Tibial artery (tissue), 4 donors: ENCODE results near the gene PAQR4.
"Not testable (repeated sequence)": the region's sequence is repeated elsewhere in the genome, so short reads cannot be mapped to it uniquely, and the experiment has no call there.

Source experiments
- DNase-seq, 2 donors: peaks; one replicate each; pipeline ENCODE4 v3.0.0-alpha.2; 2019
- H3K27ac ChIP-seq, 2 donors: fragments of 200-600 bp; sonication (generic) in 1 of 2; 1 replicate in 1 of 2; 2 replicates in 1 of 2; pipeline ENCODE4 v1.5.1; 2018 to 2019; ENCODE audit warnings: mild to moderate bottlenecking in 1 of 2
- H3K27me3 ChIP-seq, 2 donors: fragments of 200-600 bp; sonication (generic) in 1 of 2; one replicate each; pipeline versions ENCODE4 v1.5.1 to v1.6.0; 2016 to 2019
- H3K36me3 ChIP-seq, 3 donors: fragments of 200-600 bp; sonication (generic) in 2 of 3; one replicate each; pipeline ENCODE4 v1.5.1; 2016 to 2019; ENCODE audit warnings: mild to moderate bottlenecking in 2 of 3
- H3K4me1 ChIP-seq, 4 donors: fragments of 200-600 bp; sonication (generic) in 2 of 4; 1 replicate in 3 of 4; 2 replicates in 1 of 4; pipeline ENCODE4 v1.5.1; 2016 to 2019
- H3K4me3 ChIP-seq, 2 donors: fragments of 200-600 bp; sonication (generic) in 1 of 2; 1 replicate in 1 of 2; 2 replicates in 1 of 2; pipeline ENCODE4 v1.5.1; 2018 to 2019; ENCODE audit warnings: mild to moderate bottlenecking in 2 of 2
- H3K9me3 ChIP-seq, 3 donors: fragments of 200-600 bp; sonication (generic) in 1 of 3; one replicate each; pipeline ENCODE4 v1.5.1; 2016 to 2019
- CTCF ChIP-seq, 2 experiments: fragments of 200-600 bp in 1 of 2; fragments of 450-650 bp in 1 of 2; IDR thresholded peaks; one replicate each; pipeline ENCODE4 v1.5.1; 2017 to 2019; ENCODE audit warnings: antibody characterized with exemption in 2 of 2, mild to moderate bottlenecking in 1 of 2, moderate library complexity in 1 of 2
- intact Hi-C: fragments of 100-400 bp; cut with DNase I; formaldehyde crosslinking; loops from one replicate; pipeline ENCODE4 v1.15.0; 2023; ENCODE audit warnings: low total_unique reads

Gene PAQR4

GRCh38 chr16:2925951-2926649 lies 43.0 kb upstream of the PAQR4 start:
- no peak for TF ChIP-seq CTCF (IDR thresholded peaks at IDR 0.05)
- Histone ChIP-seq H3K27ac (no peak overlapping the region), H3K4me3 (no peak overlapping the region)

GRCh38 chr16:2926650-2926999 lies 42.5 kb upstream of the PAQR4 start:
- Histone ChIP-seq H3K36me3 (peaks cover 5 to 40% (median 27%) of the 10 kb centered on the region in 3 donors), H3K27me3 (no peaks in the 10 kb centered on the region), H3K9me3 (no peaks in the 10 kb centered on the region), H3K4me3 (peak overlapping the region; percentile 18 to 32), H3K4me1 (peaks cover 0 to 21% (median 6%) of the 10 kb centered on the region in 4 donors), H3K27ac (no peak overlapping the region)
- no peak for DNase-seq
- intact Hi-C loops: no loop called here
- TF ChIP-seq CTCF (IDR thresholded peaks at IDR 0.05): no peak

More at GRCh38 chr16:2925951-2926649, 43.0 kb upstream of the PAQR4 start:
- H3K27me3 ChIP-seq: no peaks in the 10 kb centered on the region
- no peaks in the 10 kb centered on the region for H3K9me3 ChIP-seq
- peaks cover 0 to 21% (median 6%) of the 10 kb centered on the region in 4 donors for H3K4me1 ChIP-seq
- no peak for DNase-seq
- intact Hi-C loops: no loop called here
- H3K36me3 ChIP-seq: peaks cover 5 to 39% (median 21%) of the 10 kb centered on the region in 3 donors

- intact Hi-C loops: no loop called here
- no peak overlapping the region for H3K27ac ChIP-seq
Measured at GRCh38 chr16:2927010-2927646, 42.0 kb upstream of the PAQR4 start.

GRCh38 chr16:2928151-2928550 lies 41.0 kb upstream of the PAQR4 start:
- peaks cover 0 to 21% (median 6%) of the 10 kb centered on the region in 4 donors for H3K4me1 ChIP-seq
- DNase-seq, H3K4me3 ChIP-seq, intact Hi-C loops, H3K9me3 ChIP-seq, H3K27ac ChIP-seq, H3K27me3 ChIP-seq: not testable (repeated sequence)
- peaks cover 9 to 36% (median 25%) of the 10 kb centered on the region in 3 donors for H3K36me3 ChIP-seq

More at GRCh38 chr16:2927010-2927646, 42.0 kb upstream of the PAQR4 start:
- Histone ChIP-seq H3K4me1 (peaks cover 0 to 21% (median 6%) of the 10 kb centered on the region in 4 donors), H3K27me3 (no peaks in the 10 kb centered on the region), H3K9me3 (no peaks in the 10 kb centered on the region), H3K36me3 (peaks cover 5 to 38% (median 28%) of the 10 kb centered on the region in 3 donors), H3K4me3 (peak overlapping the region; percentile 18 to 32)
- peak; percentile 89 to 91 for DNase-seq
- peak; percentile 92 to 94 for TF ChIP-seq CTCF (IDR thresholded peaks at IDR 0.05)

GRCh38 chr16:2928796-2929195 lies 40.4 kb upstream of the PAQR4 start:
- H3K27me3 ChIP-seq: no peaks in the 10 kb centered on the region
- H3K36me3 ChIP-seq: peaks cover 15 to 38% (median 32%) of the 10 kb centered on the region in 3 donors
- no peak overlapping the region for H3K27ac ChIP-seq
- H3K4me3 ChIP-seq: no peak overlapping the region
- DNase-seq: no peak
- H3K4me1 ChIP-seq: peaks cover 0 to 21% (median 6%) of the 10 kb centered on the region in 4 donors
- intact Hi-C loops: no loop called here
- no peaks in the 10 kb centered on the region for H3K9me3 ChIP-seq
- TF ChIP-seq CTCF (IDR thresholded peaks at IDR 0.05): no peak

- intact Hi-C loops: no loop called here
- Histone ChIP-seq H3K9me3 (no peaks in the 10 kb centered on the region), H3K27me3 (no peaks in the 10 kb centered on the region), H3K4me3 (no peak overlapping the region), H3K27ac (no peak overlapping the region), H3K4me1 (peaks cover 0 to 18% (median 6%) of the 10 kb centered on the region in 4 donors), H3K36me3 (peaks cover 24 to 47% (median 40%) of the 10 kb centered on the region in 3 donors)
- DNase-seq: no peak
- TF ChIP-seq CTCF (IDR thresholded peaks at IDR 0.05): no peak
Measured at GRCh38 chr16:2929693-2930092, 39.5 kb upstream of the PAQR4 start.
